ENCODE results near the gene GNPTG. TPM values are rescaled to one million over a fixed set of nuclear protein-coding genes. Genes with fewer than 3 reads are reported as not detected.
A peak's percentile ranks its signal among the peaks of the same experiment; 100 is the strongest.

The GNPTG gene
- total and polyA plus RNA-seq, 2 of the 13 experiments (the other 11 are each of a cell fraction or from before 2014, with no cell fraction given), result 22.7 to 71.1 TPM

GRCh38 chr16:1331712-1332617, 19.8 kb upstream of the GNPTG start (continued):
- no peak for TF ChIP-seq PLSCR1 (CRISPR knock-in tag; IDR thresholded peaks at IDR 0.05; ENCODE audit: borderline replicate concordance)
- TF ChIP-seq ZMAT3 (CRISPR knock-in tag; conservative IDR thresholded peaks at IDR 0.05), result 0 out of 2 replicates have a peak, but pooled peaks have one; percentile 24
- 0 out of 2 replicates have a peak, but pooled peaks have one; percentile 42 for TF ChIP-seq ARNTL (CRISPR knock-in tag; IDR thresholded peaks at IDR 0.05)
- TF ChIP-seq SIN3B (IDR thresholded peaks at IDR 0.05; ENCODE audit: low read length), result no peak
- peak in 1 of 2 experiments; percentile 6; a peak in 1 of 4 replicates for TF ChIP-seq EP300 (IDR thresholded peaks at IDR 0.05; ENCODE audit: low read depth in 2 of 2, low read length in 2 of 2)
- no peak for TF ChIP-seq EP300 (CRISPR knock-in tag; IDR thresholded peaks at IDR 0.05; ENCODE audit: borderline replicate concordance)
- no peak for TF ChIP-seq KLF16 (CRISPR knock-in tag; IDR thresholded peaks at IDR 0.05)
- no peak for TF ChIP-seq CCDC6 (CRISPR knock-in tag; IDR thresholded peaks at IDR 0.05)
- TF ChIP-seq YY1 (IDR thresholded peaks at IDR 0.05; ENCODE audit: insufficient read depth, insufficient replicate concordance, low read depth, low read length), result peak; percentile 14
- TF ChIP-seq ZFP36L1 (CRISPR knock-in tag; IDR thresholded peaks at IDR 0.05), result no peak
- no peak for TF ChIP-seq JARID2 (CRISPR knock-in tag; IDR thresholded peaks at IDR 0.05; ENCODE audit: insufficient replicate concordance)
- TF ChIP-seq ZNF569 (CRISPR knock-in tag; IDR thresholded peaks at IDR 0.05; ENCODE audit: borderline replicate concordance), result no peak
- TF ChIP-seq ZNF550 (CRISPR knock-in tag; IDR thresholded peaks at IDR 0.05; ENCODE audit: borderline replicate concordance), result no peak
- TF ChIP-seq PHF21A (CRISPR knock-in tag; IDR thresholded peaks at IDR 0.05), result no peak
- TF ChIP-seq, protein P1, sequence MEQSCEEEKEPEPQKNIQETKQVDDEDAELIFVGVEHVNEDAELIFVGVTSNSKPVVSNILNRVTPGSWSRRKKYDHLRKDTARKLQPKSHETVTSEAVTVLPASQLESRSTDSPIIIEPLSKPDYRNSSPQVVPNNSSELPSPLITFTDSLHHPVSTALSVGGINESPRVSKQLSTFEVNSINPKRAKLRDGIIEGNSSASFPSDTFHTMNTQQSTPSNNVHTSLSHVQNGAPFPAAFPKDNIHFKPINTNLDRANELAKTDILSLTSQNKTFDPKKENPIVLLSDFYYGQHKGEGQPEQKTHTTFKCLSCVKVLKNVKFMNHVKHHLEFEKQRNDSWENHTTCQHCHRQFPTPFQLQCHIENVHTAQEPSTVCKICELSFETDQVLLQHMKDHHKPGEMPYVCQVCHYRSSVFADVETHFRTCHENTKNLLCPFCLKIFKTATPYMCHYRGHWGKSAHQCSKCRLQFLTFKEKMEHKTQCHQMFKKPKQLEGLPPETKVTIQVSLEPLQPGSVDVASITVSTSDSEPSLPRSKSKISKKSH (CRISPR knock-in tag; IDR thresholded peaks at IDR 0.05; ENCODE audit: borderline replicate concordance), result peak; percentile 51; the same call in 1 of the 2 replicates
- TF ChIP-seq CEBPB (IDR thresholded peaks at IDR 0.05; ENCODE audit: borderline replicate concordance, low read depth, low read length), result no peak; the same call in 1 of the 2 replicates
- TF ChIP-seq ETV6 (CRISPR knock-in tag; conservative IDR thresholded peaks at IDR 0.05), result no peak
- TF ChIP-seq ZNF564 (CRISPR knock-in tag; IDR thresholded peaks at IDR 0.05), result no peak
- peak; percentile 20 for TF ChIP-seq IKZF4 (CRISPR knock-in tag; IDR thresholded peaks at IDR 0.05; ENCODE audit: borderline replicate concordance, low read depth, not compliant biosample characterization)
- no peak for TF ChIP-seq ZNF713 (CRISPR knock-in tag; IDR thresholded peaks at IDR 0.05)
- TF ChIP-seq PAWR (CRISPR knock-in tag; IDR thresholded peaks at IDR 0.05; ENCODE audit: borderline replicate concordance), result no peak
- TF ChIP-seq ZNF20 (CRISPR knock-in tag; IDR thresholded peaks at IDR 0.05), result no peak
- no peak for TF ChIP-seq NR0B2 (CRISPR knock-in tag; IDR thresholded peaks at IDR 0.05)
- no peak for TF ChIP-seq PLRG1 (conservative IDR thresholded peaks at IDR 0.05)
- TF ChIP-seq, protein P2, sequence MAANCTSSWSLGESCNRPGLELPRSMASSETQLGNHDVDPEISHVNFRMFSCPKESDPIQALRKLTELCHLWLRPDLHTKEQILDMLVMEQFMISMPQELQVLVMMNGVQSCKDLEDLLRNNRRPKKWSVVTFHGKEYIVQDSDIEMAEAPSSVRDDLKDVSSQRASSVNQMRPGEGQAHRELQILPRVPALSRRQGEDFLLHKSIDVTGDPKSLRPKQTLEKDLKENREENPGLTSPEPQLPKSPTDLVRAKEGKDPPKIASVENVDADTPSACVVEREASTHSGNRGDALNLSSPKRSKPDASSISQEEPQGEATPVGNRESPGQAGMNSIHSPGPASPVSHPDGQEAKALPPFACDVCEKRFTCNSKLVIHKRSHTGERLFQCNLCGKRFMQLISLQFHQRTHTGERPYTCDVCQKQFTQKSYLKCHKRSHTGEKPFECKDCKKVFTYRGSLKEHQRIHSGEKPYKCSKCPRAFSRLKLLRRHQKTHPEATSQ (CRISPR knock-in tag; IDR thresholded peaks at IDR 0.05; ENCODE audit: borderline replicate concordance), result no peak
